D341Med (cell line): ENCODE measurements around the gene CATSPERD.
A peak's percentile ranks its signal among the peaks of the same experiment; 100 is the strongest.
"Not testable (repeated sequence)": the region's sequence is repeated elsewhere in the genome, so short reads cannot be mapped to it uniquely, and the experiment has no call there.

ENCODE experiments used
- DNase-seq: peaks from one replicate; pipeline ENCODE4 v3.0.0; 2012; ENCODE audit warnings: low spot score

The CATSPERD gene

DNA sequence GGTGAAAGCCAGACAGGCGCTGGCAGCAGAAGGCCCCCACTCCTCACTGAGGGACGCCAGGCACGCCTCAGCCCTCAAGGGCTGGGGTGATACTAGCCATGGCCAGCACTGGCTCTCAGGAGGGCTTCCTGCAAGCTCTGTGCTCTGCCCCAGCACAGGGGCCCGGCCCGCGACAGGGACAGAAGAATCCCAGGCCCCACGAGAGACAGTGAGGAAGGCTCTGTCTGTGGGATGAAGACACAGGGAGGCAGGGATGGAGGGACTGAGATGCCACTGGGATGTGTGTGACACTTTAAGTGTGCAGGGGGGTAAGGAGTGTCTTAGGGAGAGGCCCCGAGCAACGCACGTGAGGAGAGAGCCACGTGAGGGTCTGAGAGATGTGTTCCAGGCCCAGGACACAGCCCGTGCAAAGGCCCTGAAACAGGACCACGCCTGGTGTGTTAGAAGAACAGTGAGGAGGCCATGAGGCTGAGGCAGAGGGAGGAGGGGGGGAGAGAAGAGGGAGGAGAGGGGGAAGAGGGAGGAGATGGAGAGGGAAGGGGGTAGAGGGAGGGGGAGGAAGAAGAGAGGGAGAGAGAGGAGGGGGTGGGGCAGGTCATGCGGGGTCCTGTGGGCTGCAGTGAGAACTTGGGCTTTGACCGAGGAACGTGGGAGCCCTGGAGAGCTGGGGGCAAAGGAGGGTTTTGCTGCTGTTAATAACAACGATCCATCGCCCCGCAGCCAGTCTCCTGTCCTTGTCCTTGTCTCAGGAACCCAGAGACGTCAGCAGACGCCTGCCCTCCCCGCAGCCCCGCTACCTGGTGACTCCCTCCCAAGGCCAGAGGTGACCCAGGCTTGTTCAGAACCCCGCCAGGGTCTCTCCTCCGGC is 23.2 kb upstream of the CATSPERD start:
- DNase-seq: no peak

DNA sequence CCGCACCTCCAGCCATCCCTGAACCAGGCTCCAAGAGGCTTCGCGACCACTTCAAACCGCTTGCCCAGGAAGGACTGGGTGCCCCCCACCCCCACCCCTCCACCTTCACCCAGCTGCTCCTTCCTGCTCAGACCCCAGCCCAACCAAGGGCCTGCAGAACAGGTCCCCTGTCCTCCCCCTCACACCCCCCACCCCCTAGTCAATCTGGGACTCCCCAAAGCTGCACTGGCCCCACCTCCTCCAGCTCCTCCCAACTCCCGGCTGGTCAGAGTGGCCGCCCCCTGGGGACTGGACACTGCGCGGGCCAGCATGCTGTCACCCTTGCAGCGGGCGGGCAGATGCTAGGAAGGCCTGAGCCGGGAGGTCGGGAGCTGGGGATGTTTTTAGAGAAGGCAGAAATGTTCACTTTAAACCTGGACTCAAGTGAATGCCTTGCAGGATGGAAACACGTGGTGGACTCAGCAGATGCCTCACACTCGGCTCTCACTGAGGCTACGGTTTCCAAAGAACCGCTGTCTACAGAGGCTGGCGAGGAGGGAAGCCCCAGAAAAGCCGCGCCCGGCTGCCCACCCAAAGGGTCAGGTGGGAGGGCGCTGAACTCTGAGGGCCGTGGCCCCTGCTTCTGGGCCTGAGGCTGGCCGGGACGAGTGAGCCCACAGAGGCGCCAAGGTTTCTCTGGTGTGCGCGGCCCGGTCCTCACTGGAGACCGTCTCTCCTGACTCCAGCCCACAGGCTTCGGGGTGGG is 22.4 kb upstream of the CATSPERD start:
- no peak for DNase-seq

DNA sequence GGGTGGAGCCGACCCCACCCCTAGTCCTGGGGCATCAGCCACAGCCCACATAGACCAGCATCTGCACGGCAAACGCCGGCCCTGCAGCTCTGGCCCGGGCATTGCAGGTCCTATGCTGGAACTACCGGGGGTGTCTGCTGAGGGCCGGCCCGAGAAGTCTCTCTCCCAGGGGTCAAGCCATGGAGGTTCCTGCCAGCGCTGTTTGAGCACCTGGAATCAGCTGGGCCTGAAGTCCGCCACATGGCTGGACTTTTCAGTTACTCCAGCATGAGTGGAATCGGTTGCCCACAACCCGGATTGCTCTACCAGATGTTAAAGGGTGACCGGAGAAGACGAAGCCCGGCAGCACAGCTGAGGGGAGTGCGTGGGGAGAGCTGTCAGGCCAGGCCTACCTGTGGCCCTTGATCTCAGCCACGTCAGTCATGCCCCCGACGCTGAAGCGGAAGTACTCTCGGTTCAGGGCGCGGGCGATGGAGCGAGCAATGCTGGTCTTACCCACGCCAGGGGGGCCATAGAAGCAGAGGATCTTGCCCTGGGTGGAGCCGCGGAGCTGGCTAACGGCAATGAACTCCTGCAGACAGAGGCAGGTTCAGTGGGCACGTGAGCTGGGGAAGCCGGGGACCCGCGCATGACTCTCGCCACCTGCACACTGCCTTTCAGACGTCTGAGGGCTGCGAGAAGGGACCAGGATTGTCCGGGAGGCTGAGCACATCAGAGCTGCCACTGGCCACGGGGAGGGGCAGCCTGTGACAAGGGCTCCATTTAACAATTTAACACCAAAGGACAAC is 21.6 kb upstream of the CATSPERD start:
- no peak for DNase-seq

DNA sequence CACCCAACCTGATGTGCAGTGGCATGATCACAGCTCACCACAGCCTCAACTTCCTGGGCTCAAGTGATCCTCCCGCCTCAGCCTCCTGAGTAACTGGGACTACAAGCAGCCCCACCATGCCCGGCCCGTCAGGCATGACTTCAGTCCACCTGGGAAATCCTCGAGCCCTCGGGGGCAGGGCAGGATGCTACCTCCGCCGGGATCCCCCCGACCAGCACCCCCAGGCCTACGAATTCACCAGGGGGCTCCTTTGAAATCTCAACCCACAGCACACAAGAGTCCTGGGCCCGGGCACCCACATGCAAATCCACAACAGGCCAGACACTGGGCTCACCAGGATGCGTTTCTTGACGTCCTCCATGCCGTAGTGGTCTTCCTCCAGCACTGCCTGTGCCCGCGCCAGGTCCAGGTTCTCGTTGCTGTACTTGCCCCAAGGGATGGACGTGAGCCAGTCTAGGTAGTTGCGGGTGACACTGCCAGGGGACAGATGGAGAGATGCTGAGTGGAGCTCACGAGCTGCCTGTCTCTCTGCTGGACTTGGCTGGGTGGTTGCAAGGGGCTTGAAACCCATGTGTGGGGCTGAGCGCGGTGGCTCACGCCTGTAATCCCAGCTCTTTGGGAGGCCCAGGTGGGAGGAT is 19.9 kb upstream of the CATSPERD start:
- no peak for DNase-seq

DNA sequence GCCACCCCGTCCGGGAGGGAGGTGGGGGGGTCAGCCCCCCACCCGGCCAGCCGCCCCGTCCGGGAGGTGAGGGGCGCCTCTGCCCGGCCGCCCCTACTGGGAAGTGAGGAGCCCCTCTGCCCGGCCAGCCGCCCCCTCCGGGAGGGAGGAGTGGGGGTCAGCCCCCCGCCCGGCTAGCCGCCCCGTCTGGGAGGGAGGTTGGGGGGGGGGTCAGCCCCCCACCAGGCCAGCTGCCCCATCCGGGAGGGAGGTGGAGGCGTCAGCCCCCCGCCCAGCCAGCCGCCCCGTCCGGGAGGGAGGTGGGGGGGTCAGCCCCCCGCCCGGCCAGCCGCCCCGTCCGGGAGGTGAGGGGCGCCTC is 18.4 kb upstream of the CATSPERD start:
- not testable (repeated sequence) for DNase-seq

DNA sequence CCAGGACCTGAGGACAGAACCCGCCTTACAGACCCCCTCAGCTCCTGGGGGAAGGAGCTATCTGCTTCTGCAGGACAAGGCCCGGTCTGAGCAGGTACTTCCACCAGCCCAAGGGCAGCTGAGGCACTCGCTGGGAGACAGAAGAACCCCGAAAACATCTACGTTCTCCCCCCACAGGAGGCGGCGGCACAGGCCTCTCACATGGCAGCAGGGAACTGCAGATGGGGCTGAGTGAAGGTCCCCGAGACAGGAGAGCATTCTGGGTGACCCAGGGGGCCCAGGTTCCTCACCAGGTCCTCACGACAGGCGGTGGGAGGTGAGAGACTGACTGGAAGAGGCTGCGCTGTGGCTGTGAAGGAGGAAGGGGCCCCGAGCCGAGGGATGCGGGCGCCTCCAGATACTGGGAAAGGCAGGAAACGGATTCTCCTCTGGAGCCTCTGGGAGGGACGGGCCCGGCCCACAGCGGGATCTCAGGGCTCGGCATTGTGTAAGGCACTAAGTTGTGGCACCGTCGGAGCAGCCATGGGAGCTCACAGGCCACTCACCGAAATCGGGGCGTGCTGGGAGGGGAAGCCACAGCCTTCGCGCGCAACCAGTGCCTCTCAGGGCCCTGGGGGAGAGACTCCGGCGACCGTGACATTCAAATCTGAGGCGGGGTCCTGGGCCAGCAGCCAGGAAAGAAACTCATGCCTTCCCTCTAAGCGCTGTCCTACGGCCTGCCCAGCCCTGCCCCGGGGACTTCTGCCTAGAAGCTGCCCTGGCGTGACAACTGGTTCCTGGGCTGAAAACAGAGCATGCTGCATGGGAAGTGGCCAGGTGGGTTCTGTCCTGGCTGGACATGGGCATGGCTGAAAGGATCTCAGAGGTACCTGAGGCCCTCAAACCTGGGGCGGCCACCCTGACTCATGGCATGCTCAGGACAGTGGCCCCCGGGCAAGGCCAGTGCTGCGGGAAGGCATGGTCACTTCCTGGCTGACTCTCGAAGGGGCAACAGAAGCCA is 16.3 kb upstream of the CATSPERD start:
- no peak for DNase-seq

DNA sequence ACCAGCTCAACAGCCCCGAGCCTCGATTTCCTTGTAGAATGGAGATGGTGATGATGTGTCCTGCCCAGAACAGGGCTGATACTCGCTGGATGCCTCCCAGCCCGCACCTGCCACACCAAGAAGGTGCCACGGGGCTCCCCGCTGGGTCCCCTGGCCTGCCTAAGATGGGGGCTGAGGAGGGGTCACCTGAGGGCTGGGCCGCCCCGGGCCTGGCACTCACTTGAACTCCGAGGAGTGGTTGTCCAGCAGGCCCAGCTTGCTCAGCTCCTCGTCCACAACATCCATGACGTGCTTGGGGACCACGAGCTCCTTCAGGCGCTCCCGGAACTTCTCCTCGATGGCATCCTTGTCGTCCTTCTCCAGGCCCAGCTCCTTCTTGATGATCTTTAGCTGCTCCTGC is 14.9 kb upstream of the CATSPERD start:
- DNase-seq: peak; percentile 39

DNA sequence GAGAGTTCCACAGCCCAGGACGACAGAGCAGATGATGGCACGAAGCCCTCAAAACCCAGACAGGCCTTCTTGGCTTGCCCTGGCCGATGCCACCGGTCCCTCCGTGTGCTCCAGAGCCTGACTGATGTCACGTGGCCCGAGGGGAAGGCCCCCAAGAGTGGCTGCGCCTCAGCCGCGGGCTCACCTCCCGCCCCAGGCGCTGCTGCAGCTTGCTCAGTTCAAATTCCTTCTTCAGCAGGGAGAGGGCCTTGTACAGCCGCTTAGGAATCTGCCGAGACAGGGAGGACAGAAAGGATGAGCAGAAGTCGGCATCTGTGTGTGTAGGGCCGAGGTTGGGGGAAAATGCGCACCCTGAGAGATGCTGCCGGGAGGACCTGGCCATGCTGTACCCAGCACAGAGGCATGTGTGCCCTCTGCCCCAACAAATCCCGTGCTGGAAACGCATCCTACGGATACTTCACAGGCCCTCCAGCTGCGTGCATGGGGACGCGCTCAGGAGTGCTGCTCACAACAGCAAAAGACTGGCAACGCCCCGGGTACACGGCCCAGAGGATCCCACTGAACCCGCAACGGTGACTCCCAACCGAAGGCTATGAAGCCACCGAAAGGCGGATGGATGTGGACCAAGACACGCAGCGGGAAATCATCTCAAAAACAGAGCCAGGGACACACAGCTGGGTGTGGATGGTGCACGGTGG is 13.4 kb upstream of the CATSPERD start:
- DNase-seq: no peak

DNA sequence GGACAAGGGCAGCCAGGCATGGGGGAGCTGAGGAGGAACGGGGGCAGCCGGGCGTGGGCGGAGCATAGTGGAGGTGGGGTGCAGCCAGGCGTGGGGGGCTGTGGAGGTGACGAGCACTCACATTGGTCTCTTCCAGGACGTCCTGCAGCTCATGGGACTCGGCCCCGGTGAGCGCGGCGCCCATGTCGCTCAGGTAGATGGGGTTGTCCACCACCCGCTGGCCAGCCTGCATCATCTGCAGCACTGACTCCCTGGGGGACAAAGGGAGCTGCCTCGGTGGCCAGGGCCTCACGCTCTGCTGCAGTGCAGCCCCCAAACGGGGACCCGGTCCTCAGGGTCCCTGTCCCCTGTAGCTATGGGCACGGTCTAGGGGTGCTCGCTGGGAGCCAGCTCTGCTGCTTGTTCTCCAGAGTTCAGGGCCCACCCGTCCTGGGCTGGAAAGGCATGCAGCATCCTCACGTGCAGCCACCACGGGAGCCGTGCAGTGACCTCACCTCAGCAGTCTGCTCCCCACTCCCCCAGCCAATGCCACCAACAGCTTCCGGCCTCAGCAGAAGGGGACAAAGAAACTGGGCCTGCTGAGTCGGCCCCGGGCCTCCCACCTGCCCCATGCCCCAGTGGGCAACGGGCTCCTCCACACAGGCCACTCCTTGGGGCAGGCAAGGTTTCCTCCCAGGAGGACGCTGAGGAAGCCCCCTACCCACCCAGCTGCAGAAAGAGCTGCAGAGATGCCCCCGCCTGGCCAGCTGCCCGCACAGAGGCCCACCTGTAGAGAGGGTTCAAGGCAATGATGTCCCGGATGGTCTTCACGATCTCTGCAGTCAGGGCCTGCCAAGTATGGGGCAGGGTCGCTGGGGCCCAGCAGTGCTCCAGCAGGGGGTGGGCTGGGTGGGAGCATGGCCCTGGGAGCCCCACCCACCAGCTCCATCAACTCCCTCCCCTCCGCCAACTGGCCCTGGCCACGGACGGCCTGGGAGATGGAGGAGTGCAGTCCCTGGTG is 12.6 kb upstream of the CATSPERD start:
- no peak for DNase-seq

DNA sequence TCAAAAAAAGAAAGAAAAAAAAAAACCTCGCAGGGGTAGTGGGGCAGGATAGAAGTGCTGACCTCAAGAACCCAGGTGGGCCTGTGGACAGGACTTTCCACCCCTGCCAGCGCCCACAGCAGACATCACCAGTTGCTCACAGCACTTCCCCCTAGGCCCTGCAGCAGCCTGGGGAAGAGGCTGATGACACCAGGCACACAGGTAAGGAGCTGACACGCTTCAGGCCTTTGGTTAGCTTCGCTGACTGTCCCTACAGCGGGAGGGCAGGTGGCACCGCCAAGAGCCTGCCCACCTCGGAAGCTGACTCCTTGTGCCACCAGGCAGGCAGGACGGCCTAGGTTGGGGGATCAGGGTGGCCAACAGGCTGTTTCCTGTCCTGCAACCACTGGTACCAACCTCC is 9.4 kb upstream of the CATSPERD start:
- DNase-seq: peak; percentile 12

DNA sequence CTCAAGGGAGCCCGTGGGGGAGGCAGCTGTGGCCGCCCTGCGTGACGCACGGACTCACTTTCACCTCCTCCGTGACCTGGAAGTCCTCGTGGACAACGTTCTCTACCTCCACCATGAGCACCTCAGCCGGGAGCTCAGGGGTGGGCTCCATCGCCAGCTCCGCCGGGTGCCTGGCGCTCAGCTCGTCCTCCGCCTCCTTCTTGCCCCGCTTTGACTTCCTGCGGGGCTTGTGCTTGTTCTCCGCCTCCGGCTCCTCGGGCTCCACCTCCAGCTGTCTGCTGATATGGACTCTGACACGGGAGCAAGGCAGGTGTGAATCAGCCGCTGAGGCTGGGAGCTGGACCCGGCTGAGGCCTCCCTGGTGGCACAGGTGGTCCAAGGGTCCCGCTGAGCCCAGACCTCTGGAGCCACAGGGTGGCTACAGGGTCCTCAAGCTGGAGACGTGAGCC is 8.7 kb upstream of the CATSPERD start:
- DNase-seq: peak; percentile 18

DNA sequence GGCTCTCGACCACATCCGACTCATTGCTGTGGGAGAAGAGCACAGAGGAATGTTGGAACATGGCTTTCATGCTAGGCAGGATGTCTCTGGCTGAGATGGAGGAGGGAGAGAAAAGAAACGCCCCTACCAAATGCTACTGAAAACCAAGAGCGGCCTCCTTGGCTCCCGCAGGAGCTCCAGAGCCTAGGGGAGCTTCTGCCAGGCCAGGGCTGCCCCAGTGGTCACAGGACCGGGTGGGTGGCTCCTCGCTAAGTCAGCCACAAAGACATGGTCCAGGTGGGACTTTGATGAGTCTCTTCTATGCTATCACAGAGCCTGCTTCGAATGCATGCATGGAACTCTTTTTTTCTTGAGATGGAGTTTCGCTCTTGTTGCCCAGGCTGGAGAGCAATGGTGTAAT is 7.2 kb upstream of the CATSPERD start:
- no peak for DNase-seq

DNA sequence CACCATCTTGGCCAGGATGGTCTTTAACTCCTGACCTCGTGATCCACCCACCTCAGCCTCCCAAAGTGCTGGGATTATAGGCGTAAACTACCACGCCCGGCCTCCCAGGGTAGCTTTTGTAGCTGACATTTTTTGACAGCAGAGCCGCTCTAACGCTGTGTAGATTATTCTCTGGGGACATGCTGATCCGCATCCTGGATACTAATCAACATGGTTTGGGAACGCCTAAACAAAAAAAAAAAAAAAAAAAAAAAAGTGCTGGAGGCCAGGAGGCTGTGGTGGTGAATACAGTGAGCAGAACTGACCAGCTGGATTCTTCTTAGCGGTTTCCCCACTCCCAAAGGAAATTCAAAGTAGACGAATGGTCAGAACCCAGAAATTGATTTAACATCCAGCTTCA is 5.6 kb upstream of the CATSPERD start:
- DNase-seq: peak; percentile 71

DNA sequence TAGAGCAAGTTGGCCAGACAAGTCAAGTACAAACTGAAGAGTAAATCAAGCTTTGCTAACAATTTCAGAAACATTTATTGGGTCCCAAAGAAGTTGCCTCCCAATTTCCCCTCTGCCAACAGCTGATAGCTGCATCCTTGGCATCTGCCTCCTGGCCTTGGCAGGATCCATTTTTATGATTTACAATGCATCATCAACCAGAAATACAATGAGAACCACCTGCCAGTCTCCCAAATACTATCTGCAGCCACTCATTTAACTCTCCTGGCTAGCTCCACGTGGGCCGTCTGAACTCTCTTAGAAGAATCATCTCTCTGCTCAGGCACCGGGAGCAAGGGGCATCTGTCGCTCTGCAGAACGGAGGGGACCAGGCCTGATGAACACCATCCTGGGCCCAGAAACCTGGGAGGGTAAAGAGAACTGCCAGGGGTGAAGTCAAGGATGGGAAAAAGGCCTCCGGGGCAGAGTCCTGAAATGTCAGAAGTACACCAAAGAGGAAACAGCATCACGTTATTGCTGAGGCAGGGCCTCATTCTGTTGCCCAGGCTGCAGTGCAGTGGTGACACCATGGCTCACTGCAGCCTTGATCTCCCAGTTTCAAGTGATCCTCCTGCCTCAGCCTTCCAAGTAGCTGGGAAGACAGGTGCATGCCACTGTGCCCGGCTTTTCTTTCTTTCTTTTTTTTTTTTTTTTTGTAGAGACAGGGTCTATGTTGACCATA is 3.1 kb upstream of the CATSPERD start:
- no peak for DNase-seq

DNA sequence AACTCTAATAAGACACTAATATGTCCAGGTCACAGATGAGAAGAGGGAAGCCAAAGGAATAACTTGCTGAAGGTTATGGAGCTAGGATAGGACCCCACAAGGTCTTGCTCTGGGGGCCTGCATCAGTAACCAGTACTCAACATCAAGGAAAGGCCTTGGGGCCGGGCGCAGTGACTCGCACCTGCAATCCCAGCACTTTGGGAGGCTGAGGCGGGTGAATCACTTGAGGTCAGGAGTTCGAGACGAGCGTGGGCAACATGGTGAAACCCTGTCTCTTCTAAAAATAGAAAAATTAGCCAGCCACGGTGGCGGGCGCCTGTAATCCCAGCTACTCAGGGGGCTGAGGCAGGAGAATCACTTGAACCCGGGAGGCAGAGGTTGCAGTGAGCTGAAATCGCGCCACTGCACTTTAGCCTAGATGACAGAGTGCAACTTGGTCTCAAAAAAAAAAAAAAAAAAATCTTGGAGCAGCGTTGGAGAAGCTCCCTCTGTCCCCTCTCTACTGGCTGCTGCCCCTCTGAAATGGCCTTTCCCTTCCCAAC is 2.3 kb upstream of the CATSPERD start:
- DNase-seq: no peak

DNA sequence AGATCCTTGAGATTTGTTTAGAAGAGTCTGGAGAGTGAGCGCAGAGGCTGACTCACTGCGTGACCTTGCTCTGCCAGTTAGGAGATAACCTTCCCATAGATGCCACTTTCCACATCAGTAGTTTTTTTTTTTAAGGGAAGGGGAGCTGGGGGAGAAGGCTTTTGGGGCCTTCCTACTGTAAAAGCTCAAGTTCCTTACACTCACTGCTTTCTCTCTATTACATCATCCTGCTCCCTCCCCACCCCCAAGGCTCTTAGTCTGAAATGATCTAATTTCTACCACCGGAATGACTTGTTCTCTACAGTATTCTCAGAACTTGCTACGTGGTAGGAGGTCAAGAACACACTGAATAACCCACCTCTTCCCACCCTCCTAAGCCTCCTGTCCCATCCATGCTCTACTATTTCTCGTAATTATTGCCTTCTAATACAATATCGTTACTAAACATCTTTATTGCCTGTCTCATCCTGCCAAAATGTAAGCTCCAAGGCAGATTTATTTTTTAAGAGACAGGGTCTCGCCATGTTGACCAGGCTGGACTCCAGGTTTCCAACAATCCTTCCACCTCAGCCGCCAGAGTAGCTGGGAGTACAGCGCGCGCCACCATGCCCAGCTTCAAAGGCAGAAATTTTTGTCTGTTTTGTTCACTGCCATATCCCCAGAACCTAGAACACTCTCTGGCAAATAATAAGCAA is 1.7 kb upstream of the CATSPERD start:
- no peak for DNase-seq

DNA sequence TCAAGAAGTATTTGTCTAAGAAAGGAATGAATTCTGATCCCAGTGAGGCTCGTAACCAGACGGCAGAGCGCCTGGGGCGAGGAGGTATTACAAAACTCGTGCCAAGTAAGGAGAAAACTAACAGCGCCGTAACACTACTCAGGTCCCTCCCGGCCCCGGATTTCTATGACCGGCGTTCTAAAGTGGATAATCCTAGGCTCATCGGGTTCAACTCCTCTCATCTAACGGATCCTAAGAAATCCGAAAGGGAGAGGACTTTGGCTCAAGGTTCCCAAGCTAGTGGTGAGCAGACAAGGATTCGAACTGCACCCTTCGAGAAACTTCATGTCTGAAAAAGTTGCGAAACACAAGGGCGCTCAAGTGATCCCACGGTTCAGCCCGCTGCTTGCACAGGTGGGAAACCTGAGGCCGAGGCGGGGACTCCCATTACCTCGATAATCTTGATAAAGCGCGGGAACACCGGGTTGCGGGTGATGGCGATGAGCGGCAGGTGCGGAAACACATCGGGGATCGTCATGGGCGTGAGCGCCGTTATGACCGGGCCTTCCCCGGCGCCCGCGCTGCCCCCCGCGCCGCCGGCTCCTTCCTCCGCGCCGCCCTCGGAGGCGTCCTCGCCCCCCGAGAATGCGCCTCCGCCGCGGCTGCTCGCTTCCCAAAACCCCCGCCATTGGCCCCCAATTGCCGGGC is 1.0 kb upstream of the CATSPERD start:
- no peak for DNase-seq
